ENCODE measurements around the gene HES2.

The HES2 gene

DNA sequence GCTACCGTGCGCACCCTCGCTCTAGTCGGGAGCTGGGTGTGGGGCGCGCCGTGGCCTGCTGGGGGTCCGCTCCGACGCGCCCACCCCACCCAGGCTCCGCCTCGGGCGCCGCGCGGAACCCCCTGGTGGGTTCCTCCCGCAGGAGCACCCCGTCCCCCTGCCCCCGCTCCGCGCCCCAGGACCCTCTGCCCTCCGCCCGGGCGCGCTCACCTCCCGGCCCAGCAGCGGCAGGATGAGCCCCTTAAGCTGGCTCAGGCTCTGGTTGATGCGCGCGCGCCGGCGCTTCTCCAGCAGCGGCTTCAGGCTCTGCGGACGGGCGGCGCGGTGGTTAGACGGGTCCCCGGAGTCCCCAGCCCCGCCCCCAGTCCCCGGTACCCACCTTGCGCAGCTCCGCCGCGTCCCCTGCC is 319 bp downstream of the HES2 start:
- Histone ChIP-seq H3K4me3 (ENCODE audit: low read depth, low read length) (no peak overlapping the region), H3K27me3 (replicated peaks) (peaks cover 72% of the 10 kb centered on the region), H3K27ac (no peak overlapping the region), H3K36me3 (replicated peaks) (no peaks in the 10 kb centered on the region)
- no peak for DNase-seq
- in situ Hi-C loops (cut with HindIII; ENCODE audit: low pct_ligation_motif_present, low sequenced_read_pairs): no loop called here
- no peak for TF ChIP-seq CTCF (IDR thresholded peaks at IDR 0.05; ENCODE audit: low read depth, low read length, missing control alignments)

DNA sequence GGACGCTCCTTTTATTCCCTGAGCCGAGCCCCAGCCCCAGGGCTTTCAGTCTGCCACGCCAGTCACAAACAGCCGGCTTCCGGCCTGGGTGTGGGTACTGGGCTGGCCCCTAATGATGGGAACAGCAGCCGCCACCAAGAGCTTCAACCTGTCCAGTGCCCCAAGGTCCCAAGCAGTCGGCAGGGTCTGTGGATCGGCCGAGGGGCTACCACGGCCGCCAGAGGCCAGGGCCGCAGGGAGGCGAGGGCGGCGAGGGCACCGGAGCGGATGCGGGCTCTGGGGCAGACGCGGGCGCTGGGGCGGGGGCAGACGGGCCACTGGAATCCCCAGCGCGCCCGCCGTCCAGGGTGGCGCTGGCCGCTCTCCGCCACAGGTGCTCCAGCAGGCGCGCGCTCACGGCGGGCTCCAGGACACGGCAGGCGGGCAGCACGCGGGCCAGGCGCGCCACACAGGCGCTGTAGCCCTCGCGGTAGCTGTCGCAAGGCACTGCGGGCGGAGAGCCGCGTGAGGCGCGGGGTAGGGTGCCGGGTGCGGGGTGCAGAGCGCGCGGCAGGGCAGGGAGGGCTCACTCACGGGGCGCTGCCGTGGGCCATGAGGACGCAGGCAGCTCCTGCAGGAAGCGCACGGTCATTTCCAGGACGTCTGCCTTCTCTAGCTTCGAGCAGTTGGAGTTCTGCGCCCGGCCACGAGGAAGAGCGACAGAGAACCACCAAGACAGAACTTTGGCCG is 887 bp downstream of the HES2 start:
- Histone ChIP-seq H3K4me3 (ENCODE audit: low read depth, low read length) (no peak overlapping the region), H3K27me3 (replicated peaks) (peaks cover 66% of the 10 kb centered on the region), H3K27ac (no peak overlapping the region), H3K36me3 (replicated peaks) (no peaks in the 10 kb centered on the region)
- no peak for TF ChIP-seq CTCF (IDR thresholded peaks at IDR 0.05; ENCODE audit: low read depth, low read length, missing control alignments)
- no peak for DNase-seq
- in situ Hi-C loops (cut with HindIII; ENCODE audit: low pct_ligation_motif_present, low sequenced_read_pairs): no loop called here

- in situ Hi-C loops (cut with HindIII; ENCODE audit: low pct_ligation_motif_present, low sequenced_read_pairs): no loop called here
These were observed 1.6 kb downstream of the HES2 start for GRCh38 chr1:6417961-6418667.

DNA sequence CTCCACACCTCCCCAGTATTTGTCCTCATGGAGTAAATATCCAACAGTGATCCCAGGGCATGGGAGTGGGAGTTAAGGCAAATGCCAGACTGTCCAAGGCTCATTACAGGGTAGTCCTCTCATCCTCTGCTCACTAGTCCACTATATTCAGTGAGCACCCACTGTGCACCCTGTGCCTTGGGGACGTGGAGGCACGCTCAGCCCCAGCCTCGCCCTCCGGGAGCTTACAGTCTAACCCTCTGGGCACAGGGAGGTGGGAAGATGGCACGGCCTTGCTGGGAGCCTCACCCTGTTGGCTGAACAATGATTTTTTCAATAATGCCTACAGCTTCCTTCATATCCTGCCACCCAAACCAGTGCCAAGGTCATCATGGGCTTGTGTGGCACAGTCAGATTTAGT is 2.8 kb downstream of the HES2 start:
- Histone ChIP-seq H3K4me3 (ENCODE audit: low read depth, low read length) (no peak overlapping the region), H3K27me3 (replicated peaks) (peaks cover 59% of the 10 kb centered on the region), H3K36me3 (replicated peaks) (no peaks in the 10 kb centered on the region), H3K27ac (no peak overlapping the region)
- DNase-seq: no peak
- in situ Hi-C loops (cut with HindIII; ENCODE audit: low pct_ligation_motif_present, low sequenced_read_pairs): no loop called here
- no peak for TF ChIP-seq CTCF (IDR thresholded peaks at IDR 0.05; ENCODE audit: low read depth, low read length, missing control alignments)

More at GRCh38 chr1:6417961-6418667, 1.6 kb downstream of the HES2 start:
- Histone ChIP-seq H3K27ac (no peak overlapping the region), H3K4me3 (ENCODE audit: low read depth, low read length) (no peak overlapping the region), H3K36me3 (replicated peaks) (no peaks in the 10 kb centered on the region), H3K27me3 (replicated peaks) (peaks cover 61% of the 10 kb centered on the region)
- DNase-seq: no peak
- TF ChIP-seq CTCF (IDR thresholded peaks at IDR 0.05; ENCODE audit: low read depth, low read length, missing control alignments): no peak

DNA sequence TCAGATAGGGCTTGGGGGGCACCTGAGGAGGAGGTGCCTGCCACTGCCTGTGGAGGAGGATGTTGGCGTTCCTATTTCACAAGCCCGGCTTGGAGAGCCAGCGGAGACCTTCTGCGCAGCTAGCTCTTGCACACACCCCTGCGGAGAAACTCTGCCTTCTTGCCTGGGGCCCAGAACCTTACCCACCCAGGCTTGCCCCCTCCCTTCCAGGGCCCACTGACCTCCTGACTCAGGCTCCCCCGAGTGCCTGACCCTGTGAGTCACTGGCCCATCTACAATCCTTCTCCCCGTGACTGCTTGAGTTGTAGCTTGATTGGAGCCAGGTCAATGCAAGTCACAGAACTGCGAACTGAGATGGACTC is 3.4 kb downstream of the HES2 start:
- TF ChIP-seq CTCF (IDR thresholded peaks at IDR 0.05; ENCODE audit: low read depth, low read length, missing control alignments): no peak
- H3K36me3 ChIP-seq (replicated peaks): no peaks in the 10 kb centered on the region
- H3K27me3 ChIP-seq (replicated peaks): peaks cover 58% of the 10 kb centered on the region
- no peak overlapping the region for H3K27ac ChIP-seq
- DNase-seq: no peak
- H3K4me3 ChIP-seq (ENCODE audit: low read depth, low read length): no peak overlapping the region
- in situ Hi-C loops (cut with HindIII; ENCODE audit: low pct_ligation_motif_present, low sequenced_read_pairs): no loop called here
